ENCODE results near the gene VPS9D1. TPM values are rescaled to one million over a fixed set of nuclear protein-coding genes. Genes with fewer than 3 reads are reported as not detected.

Gene VPS9D1
- total RNA-seq, 1 donor from 2014 or later = 1.6 TPM

GRCh38 chr16:89707695-89708094, 13.0 kb downstream of the VPS9D1 start:
- H3K27me3 ChIP-seq = peaks cover 25% of the 10 kb centered on the region
- H3K79me2 ChIP-seq (ENCODE audit: low read depth) = no peaks in the 10 kb centered on the region
- no peak overlapping the region for H2AFZ ChIP-seq (replicated peaks)
- H3K9me3 Mint-ChIP-seq = no peaks in the 10 kb centered on the region
- peaks cover 3% of the 10 kb centered on the region for H3K36me3 Mint-ChIP-seq
- peaks cover 15% of the 10 kb centered on the region for H3K4me1 ChIP-seq
- H3K27ac Mint-ChIP-seq = no peak overlapping the region
- H3K4me1 Mint-ChIP-seq = peaks cover 17% of the 10 kb centered on the region
- no peak overlapping the region for H3K9ac ChIP-seq
- no peaks in the 10 kb centered on the region for H3K9me3 ChIP-seq (ENCODE audit: low read depth)
- H3K27ac ChIP-seq = no peak overlapping the region
- no peaks in the 10 kb centered on the region for H4K20me1 ChIP-seq (ENCODE audit: low read depth)
- TF ChIP-seq EZH2phosphoT487 (IDR thresholded peaks at IDR 0.05) = no peak
- no peak for TF ChIP-seq CTCF (IDR thresholded peaks at IDR 0.05)
- no peak for TF ChIP-seq EZH2 (IDR thresholded peaks at IDR 0.05)
- H3K4me3 ChIP-seq = no peak overlapping the region
- peaks cover 9% of the 10 kb centered on the region for H3F3A ChIP-seq (ENCODE audit: low read depth)
- H3K36me3 ChIP-seq = no peaks in the 10 kb centered on the region
- no peak for DNase-seq (ENCODE audit: low spot score)
- H3K4me3 Mint-ChIP-seq = no peak overlapping the region
- H3K27me3 Mint-ChIP-seq (ENCODE audit: insufficient read depth, low read depth) = peaks cover 15% of the 10 kb centered on the region
- no peak overlapping the region for H3K4me2 ChIP-seq

- H3K27me3 Mint-ChIP-seq (ENCODE audit: insufficient read depth, low read depth) = peaks cover 15% of the 10 kb centered on the region
- no peaks in the 10 kb centered on the region for H3K9me3 Mint-ChIP-seq
- Histone ChIP-seq H3K4me2 (no peak overlapping the region), H3K9me3 (ENCODE audit: low read depth) (no peaks in the 10 kb centered on the region), H3K9ac (no peak overlapping the region), H3K36me3 (no peaks in the 10 kb centered on the region), H3K79me2 (ENCODE audit: low read depth) (no peaks in the 10 kb centered on the region), H2AFZ (replicated peaks) (no peak overlapping the region), H3K27ac (no peak overlapping the region), H3K27me3 (peaks cover 27% of the 10 kb centered on the region), H3F3A (ENCODE audit: low read depth) (peaks cover 18% of the 10 kb centered on the region), H4K20me1 (ENCODE audit: low read depth) (no peaks in the 10 kb centered on the region), H3K4me3 (no peak overlapping the region), H3K4me1 (peaks cover 15% of the 10 kb centered on the region)
- peaks cover 3% of the 10 kb centered on the region for H3K36me3 Mint-ChIP-seq
- peaks cover 17% of the 10 kb centered on the region for H3K4me1 Mint-ChIP-seq
- no peak for DNase-seq (ENCODE audit: low spot score)
- H3K4me3 Mint-ChIP-seq = no peak overlapping the region
- no peak overlapping the region for H3K27ac Mint-ChIP-seq
- TF ChIP-seq CTCF (IDR thresholded peaks at IDR 0.05) (no peak), EZH2phosphoT487 (IDR thresholded peaks at IDR 0.05) (no peak), EZH2 (IDR thresholded peaks at IDR 0.05) (no peak)
Measured at GRCh38 chr16:89706518-89707260, 14.0 kb downstream of the VPS9D1 start.

GRCh38 chr16:89705006-89705405, 15.7 kb downstream of the VPS9D1 start:
- Mint-ChIP-seq H3K27ac (no peak overlapping the region), H3K9me3 (no peaks in the 10 kb centered on the region), H3K4me3 (no peak overlapping the region), H3K27me3 (ENCODE audit: insufficient read depth, low read depth) (peaks cover 13% of the 10 kb centered on the region), H3K4me1 (peaks cover 17% of the 10 kb centered on the region), H3K36me3 (no peaks in the 10 kb centered on the region)
- peaks cover 34% of the 10 kb centered on the region for H3K27me3 ChIP-seq
- peaks cover 6% of the 10 kb centered on the region for H4K20me1 ChIP-seq (ENCODE audit: low read depth)
- TF ChIP-seq CTCF (IDR thresholded peaks at IDR 0.05) = no peak
- TF ChIP-seq EZH2 (IDR thresholded peaks at IDR 0.05) = no peak
- TF ChIP-seq EZH2phosphoT487 (IDR thresholded peaks at IDR 0.05) = no peak
- no peak overlapping the region for H3K4me2 ChIP-seq
- no peaks in the 10 kb centered on the region for H3K9me3 ChIP-seq (ENCODE audit: low read depth)
- H3K79me2 ChIP-seq (ENCODE audit: low read depth) = no peaks in the 10 kb centered on the region
- peaks cover 13% of the 10 kb centered on the region for H3K4me1 ChIP-seq
- peaks cover 25% of the 10 kb centered on the region for H3F3A ChIP-seq (ENCODE audit: low read depth)
- no peak overlapping the region for H3K4me3 ChIP-seq
- H3K27ac ChIP-seq = no peak overlapping the region
- H3K36me3 ChIP-seq = no peaks in the 10 kb centered on the region
- DNase-seq (ENCODE audit: low spot score) = no peak
- H3K9ac ChIP-seq = no peak overlapping the region
- H2AFZ ChIP-seq (replicated peaks) = no peak overlapping the region
